Measurements from ENCODE around the gene BLNK.
"Not testable (repeated sequence)": the region's sequence is repeated elsewhere in the genome, so short reads cannot be mapped to it uniquely, and the experiment has no call there.

BLNK gene

DNA sequence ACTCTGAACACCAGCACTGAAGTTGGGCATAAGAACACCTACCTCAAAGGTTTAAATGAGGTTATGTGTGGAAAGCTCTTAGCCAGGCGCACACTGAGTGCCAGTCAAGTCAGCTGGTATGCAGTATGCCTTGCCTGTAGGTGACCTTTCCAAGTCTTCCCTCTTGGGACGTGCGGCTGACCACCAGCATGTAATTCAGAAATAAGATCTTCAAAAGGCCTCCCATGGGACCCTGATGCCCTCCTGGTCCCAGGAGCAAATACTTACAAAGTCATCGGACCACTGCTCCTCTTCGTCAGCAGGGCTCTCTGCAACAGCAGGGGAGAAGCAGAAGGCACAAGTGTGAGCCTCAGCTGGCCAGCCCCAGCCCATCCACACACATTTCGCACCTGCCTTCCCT, 40.8 kb downstream of the BLNK start:
- in situ Hi-C loops (cut with HindIII; ENCODE audit: low sequenced_read_pairs), result no loop called here

DNA sequence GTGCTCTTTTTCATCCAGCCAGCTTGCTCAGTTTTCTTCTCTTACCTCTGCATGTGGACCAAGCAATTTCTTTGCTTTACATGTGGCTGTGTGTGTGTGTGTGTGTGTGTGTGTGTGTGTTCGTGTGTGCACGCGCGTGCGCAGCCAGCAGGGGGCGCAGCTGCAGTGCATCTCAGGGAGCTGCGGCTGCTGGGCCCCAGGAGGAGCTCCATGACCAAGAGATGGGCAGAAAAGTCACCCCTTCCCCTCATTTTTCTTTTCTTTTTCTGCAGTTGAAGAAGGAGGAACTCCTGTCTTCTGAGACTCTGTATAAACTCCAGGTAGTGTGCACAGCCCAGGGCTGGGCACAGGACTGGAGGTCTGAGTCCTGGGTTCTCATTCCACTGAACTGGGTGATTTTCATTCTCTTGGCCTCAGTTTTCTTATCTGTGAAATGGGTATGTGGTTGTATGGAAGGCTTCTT, 41.8 kb downstream of the BLNK start:
- in situ Hi-C loops (cut with HindIII; ENCODE audit: low sequenced_read_pairs), result no loop called here

DNA sequence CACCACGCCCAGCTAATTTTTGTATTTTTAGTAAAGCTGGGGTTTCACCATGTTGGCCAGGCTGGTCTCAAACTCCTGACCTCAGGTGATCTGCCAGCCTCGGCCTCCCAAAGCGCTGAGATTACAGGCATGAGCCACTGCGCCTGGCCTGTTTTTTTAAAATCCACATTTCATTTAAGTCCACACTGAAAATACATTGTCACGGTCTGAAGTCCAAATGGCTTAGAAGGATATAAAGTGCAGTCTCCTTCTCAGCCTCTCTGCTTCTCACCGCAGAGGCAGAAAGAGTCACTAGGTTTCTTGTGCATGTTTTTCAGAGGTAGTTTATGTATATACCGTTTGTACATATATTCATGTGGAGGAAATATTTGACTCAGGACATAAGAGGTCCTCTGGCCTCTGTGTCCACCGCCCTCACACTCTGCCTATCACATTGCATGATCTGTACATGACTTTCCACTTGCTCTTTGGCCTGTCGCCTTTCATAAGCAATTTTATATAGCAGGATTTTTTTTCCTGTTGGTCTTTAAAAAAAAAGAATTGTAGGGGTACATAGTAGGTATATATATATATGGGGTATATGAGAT, 42.9 kb downstream of the BLNK start:
- in situ Hi-C loops (cut with HindIII; ENCODE audit: low sequenced_read_pairs), result no loop called here

DNA sequence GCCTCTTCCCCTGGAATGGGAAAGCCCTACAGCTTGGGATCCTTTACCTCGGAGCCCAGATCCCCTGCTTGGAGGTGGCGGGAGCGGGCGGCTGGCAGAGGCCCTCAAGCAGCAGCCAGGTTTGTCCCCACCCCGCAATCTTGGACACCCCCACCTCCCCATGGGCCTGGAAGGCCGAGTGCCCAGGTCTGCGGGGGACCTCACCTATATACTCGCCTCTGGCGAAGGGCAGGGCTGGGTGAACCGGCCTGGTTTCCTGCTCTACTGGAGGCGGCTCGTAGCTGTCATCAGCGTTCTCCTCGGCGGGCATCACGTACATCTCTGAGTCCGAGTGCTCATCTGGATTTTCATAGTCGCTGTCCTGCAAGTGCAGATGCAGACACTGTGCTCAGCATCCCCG, 44.2 kb downstream of the BLNK start:
- in situ Hi-C loops (cut with HindIII; ENCODE audit: low sequenced_read_pairs), result no loop called here

DNA sequence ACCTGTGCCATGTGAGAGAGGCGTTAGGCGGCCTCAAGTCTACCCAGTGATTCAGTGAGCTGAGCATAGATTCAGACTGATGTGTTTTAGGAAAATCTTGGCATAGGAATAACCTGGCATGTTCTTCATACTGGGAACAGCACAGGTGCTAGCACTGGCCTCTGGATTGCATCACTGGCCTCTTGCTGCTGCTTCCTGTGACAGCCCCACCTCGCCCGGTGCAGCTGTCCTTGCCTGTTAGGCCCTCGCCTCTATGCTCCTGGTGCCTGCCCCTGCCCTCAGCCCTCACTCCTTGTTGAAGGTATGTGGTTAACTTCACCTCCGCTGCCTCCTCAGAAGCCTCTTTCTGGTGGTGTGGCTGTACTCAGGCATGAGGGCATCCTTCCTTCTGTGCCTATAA, 46.2 kb downstream of the BLNK start:
- in situ Hi-C loops (cut with HindIII; ENCODE audit: low sequenced_read_pairs), result no loop called here

DNA sequence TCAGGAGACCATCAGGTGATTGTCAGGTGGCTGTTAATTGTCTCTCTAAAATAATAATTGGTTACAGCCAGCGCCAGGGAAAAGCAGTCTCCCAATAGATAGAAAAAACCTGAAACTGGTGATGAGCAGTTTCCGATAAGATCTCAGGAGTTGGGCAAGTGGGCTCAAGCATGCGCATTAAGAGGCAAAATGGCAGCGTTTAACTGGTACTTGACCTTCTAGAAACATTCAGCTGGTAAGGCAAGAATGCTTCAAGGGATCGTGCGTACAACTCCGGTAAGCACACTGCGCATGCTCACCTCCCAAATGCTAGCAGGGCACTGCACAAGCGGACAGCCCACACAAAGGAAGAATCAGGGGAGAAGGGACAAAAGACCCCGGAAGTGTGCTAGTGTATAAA, 48.5 kb downstream of the BLNK start:
- in situ Hi-C loops (cut with HindIII; ENCODE audit: low sequenced_read_pairs), result no loop called here

DNA sequence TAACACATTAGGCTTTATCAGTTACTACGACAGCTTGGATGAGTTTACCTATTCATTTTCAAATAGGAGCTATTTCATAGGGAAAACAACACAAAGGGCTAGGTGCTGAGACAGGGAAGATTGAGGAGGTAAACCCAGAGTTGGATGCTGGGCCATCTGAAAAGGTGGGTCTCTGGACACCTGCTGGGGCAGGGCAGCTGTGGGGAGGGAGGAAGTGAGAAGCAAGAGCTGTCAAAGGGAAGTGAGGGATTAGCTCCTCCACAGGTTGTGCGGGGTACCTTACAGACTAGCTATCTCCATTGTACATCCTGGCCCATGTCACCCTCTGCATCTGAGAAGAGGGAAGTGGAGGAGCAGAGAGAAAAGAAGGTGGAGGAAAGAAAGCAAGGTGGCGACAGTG, 48.9 kb downstream of the BLNK start:
- in situ Hi-C loops (cut with HindIII; ENCODE audit: low sequenced_read_pairs), result no loop called here

DNA sequence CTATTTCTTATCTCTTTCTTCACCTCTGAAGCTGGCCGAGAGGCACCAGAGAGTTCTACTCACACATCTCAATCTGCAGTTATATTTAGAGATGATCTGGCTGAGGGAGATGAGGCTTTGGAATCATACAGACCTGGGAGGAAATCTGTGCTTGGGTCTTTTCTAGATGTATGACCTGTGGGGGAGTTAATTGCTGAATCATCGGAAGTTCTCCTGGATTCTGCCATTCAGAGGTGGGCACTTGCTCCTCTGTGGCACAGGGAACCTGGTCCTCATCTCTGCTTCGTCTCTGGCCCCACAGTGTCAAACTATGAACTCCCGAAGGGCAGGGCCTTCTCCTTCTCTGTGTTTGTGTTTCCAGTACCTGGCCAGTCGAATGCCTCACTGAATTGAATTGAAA, 52.5 kb downstream of the BLNK start:
- in situ Hi-C loops (cut with HindIII; ENCODE audit: low sequenced_read_pairs), result no loop called here

DNA sequence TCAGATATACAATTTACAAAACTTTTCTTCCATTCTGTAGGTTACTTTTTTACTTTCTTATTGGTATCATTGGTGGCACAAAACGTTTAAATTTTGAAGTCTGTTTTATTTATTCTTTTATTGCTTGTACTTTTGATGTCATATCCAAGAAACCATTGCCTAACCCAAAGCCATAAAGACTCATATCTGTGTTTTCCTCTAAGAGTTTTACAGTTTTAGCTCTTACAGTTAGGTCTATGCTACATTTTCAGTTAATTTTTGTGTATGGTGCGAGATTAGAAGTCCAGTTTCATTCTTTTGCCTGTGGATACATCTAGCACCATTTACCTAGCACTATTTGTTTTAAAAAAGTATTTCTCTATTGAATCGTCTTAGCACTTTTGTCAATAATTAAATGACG, 53.7 kb downstream of the BLNK start:
- in situ Hi-C loops (cut with HindIII; ENCODE audit: low sequenced_read_pairs), result no loop called here

DNA sequence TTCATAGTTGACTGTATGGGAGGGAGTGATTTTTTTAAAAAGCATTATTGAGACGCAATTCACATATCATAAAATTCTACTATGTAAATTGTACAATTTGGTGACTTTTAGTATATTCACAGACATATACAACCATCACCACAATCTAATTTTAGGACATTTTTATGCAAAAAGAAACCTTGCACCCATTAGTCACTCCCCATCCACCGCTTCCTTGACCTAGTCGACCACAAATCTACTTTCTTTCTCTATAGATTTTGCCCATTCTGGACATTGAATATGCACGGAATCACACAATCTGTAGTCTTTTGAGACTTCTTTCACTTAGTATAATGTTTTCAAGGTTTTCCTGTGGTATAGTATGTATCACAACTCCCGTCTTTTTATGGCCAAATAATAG, 54.6 kb downstream of the BLNK start:
- in situ Hi-C loops (cut with HindIII; ENCODE audit: low sequenced_read_pairs), result no loop called here

DNA sequence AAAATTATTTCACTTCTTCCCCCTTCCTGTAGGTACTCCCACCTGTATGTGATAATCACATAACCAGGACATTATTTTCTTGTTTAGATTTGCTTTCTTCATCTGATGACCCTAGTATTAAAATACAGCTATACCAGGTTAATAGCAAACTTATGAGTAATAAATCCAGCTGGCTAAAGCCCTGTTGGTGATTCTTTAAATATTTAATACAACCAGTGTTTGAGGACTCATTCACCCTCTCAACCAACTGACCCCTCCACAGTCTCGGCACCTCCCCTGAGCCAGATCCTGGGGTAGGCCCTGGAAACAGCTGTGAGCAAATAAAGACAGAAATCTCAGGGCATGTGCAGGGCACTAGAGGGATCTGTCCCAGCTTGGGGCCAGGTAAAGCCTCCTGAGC, 58.5 kb downstream of the BLNK start:
- in situ Hi-C loops (cut with HindIII; ENCODE audit: low sequenced_read_pairs), result no loop called here

DNA sequence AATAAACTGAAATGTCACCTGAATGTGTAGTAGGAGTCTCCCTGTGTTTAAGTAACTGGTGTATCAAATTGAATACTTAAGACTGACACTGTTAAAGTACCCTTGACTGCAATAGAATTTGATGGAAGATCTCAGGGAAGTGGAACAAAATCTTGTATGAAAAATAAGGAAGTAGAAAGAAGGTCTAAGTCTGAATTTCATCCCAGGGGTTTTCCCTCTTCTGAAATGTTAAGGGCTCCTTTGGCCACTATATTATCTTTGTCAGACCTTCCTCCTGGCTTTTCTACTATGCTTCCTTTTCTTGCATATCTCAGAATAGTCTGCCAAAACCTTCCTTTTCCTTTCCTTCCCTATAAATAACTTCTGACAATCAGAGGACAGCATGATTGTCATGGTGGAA, 59.6 kb downstream of the BLNK start:
- in situ Hi-C loops (cut with HindIII; ENCODE audit: low sequenced_read_pairs), result no loop called here

DNA sequence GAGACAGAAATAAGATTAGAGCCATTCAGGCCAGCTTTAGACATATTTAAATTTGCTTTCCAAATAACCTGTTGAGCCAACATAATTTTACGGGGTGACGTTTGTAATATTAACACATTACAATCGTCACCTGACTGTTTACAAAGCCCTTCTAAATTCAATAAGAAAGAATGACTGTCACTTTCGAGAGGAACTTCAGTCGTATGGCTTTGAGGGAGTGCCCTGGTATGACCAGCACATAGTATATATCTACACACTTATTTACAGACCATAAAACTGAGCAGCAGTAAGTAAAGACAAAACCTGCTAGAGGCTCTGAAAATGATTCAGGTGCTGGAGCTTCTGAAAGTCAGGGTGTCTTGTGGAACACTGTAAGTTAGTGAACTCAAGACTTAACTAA, 62.4 kb downstream of the BLNK start:
- in situ Hi-C loops (cut with HindIII; ENCODE audit: low sequenced_read_pairs), result no loop called here

DNA sequence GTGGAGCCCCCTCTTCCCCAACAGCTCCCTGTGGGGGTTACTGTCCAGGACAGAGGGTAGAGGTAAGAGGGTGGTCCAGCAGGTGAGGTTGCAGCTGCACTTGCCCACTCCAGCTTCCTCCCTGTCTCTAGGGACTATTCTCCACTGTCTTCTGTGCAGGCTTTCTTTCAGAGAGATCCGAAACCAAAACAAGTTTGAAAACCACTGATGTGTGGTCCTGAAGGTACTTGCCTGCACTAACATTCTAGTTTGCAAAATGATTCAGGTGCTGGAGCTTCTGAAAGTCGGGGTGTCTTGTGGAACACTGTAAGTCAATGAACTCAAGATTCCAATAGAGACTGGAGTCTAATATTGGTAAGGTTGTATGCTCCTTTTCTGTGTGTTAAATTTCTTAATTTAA, 63.1 kb downstream of the BLNK start:
- in situ Hi-C loops (cut with HindIII; ENCODE audit: low sequenced_read_pairs), result no loop called here

DNA sequence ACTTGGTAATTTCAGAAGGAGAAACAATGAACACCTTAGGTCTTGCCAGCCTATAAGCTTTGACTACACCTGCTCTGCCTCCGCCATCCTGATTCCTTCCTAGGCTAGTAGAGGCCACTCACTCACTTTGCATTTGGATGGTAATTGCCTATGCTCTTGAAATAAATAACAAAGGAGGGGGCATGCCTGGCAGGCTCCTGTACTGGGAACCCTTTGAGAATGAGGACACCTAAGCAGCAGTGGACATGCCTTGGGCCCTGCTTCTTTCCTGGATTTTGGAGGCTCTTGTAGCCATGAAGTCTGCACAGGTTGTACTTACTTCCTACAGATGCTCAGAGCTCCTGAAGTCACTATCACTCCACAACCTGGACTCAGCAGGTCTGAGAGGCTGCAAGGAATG, 65.8 kb downstream of the BLNK start:
- in situ Hi-C loops (cut with HindIII; ENCODE audit: low sequenced_read_pairs), result no loop called here

DNA sequence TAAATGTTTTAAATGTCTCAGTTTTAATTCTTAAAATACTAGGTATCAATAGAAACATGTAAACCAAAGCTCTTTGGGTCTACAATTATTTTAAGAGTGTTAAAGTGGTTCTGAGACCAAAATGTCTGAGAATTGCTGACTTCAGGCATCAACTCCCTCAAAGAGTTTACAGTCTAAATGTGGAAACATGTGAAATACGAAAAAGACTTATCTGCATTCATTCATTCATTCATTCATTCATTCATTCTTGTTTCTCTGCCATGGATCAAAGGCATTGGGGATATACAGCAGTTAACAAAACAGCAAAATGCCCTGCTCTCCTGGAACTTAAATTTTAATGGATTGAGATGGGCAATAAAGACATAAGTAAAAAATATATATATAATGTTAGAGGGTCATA, 69.8 kb downstream of the BLNK start:
- in situ Hi-C loops (cut with HindIII; ENCODE audit: low sequenced_read_pairs), result no loop called here

DNA sequence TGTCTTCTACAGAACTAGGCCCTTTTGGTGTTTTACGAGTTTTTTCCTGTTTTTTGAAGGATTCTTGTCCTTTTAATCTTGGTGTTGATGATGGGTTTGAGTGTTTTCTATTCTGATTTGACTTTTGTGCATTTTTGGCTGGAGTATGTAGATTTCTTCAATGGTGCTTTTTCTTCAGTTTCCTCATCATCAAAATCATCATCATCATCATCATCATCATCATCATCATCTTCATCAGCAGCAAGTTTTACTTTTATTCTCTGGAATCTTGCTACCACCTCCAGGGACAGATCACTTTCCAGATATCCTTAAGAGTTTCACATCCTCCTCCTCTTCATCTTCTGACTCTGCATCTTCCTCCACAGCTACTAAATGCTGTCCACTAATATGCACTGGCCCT, 81.9 kb downstream of the BLNK start:
- in situ Hi-C loops (cut with HindIII; ENCODE audit: low sequenced_read_pairs), result not testable (repeated sequence)

DNA sequence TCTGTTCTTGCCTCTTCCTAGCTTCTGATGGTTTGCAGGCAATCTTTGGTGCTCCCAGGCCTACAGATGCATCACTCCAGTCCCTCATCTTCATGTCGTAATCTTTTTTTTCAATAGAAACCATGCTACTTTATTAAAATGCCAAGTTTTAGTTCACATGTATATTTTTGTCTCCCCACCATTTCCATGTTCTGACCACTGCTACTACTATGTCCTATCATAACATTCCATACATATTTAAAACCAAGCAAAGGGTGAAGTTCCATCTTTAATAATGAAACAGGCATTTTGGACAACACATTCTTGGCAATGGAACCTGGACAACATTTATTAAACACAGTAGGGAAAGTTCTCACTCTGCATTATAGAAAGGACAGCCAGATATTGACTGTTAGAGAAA, 82.5 kb downstream of the BLNK start:
- in situ Hi-C loops (cut with HindIII; ENCODE audit: low sequenced_read_pairs), result no loop called here

DNA sequence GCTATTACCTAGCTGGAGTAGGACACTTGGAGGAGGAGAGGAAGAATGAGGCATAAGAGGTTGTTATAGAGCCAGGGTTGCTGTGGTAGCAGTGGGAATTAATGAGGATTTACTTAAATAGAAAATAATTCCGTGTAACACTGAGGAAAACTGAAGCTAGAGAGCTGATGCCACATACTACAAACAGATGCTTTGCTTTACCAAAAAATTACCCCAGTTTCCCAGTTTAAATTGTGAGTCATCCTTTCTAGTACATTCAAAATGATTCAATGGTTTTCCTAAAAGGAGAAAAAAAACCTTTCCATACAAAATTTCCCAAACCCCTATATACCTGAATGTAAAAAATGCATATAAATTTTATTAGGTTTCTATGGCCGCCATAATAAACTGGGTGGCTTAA, 82.9 kb downstream of the BLNK start:
- in situ Hi-C loops (cut with HindIII; ENCODE audit: low sequenced_read_pairs), result no loop called here

DNA sequence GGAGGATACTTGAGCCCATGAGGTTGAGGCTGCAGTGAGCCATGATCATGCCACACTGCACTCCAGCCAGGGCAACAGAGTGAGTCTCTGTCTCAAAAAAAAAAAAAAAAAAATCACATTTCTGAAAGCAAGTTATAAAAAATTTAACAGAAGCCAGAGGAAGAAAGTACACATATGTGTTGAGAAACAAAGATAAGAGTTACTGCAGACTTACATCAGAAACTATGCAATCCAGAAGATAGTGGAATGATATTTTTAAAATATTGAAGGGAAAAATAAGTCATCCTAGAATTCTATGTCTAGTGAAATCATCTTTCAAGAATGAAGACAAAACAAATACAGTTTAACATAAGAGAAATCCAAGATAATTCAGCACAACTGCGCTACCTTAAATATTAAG, 94.4 kb downstream of the BLNK start:
- in situ Hi-C loops (cut with HindIII; ENCODE audit: low sequenced_read_pairs), result no loop called here

DNA sequence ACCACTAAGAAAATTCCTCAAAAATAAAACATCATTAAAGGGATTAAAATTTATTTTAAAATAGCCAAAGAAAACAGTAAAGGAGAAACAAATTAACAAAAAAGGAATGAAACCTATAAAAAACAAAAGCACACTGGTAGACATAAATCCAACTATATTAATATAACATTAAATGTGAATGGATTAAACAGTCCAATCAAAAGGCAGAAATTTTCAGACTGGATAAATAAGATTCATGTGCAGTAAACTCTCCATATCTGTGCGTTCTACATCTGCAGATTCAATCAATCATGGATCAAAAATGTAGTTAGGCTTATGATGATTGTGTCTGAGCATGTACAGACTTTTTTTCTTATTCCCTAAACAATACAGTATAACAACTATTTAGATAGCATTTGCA, 98.7 kb downstream of the BLNK start:
- in situ Hi-C loops (cut with HindIII; ENCODE audit: low sequenced_read_pairs), result no loop called here

DNA sequence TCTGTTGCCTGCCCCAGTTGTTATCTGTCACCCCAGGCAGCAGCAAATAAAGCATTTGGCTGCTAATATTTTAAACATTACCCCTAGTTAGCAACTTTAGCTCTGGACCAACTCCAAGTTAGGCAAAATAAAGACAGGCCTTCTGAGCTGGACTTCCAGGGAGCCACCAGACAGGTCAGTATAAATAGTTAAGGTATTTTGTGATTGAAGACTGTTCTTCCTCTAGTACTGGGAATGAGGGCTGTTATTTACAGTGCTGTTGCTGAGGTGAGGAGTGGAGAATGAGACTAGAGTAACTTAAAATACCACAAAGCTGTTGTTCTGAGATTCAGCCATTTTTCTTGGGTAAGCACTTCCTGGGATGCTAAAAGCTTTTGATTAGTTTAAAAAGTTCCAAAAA, 101.1 kb downstream of the BLNK start:
- in situ Hi-C loops (cut with HindIII; ENCODE audit: low sequenced_read_pairs), result no loop called here

DNA sequence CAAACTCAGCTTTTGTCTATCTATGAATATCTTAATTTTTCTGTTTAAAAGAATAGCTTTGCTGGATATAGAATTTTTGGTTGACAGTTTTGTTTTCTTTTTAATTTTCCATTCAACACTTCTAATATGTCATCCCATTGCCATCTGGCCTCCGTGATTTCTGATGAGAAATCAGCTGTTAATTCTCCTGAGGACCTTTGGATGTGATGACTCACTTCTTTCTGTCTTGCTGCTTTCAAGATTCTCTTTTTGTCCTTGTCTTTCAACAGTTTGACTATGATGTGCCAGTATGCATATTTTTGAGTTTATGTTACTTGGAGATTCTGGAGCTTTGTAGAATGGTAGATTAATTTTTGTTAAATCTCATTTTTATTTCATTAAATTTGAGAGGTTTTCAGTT, 102.8 kb downstream of the BLNK start:
- in situ Hi-C loops (cut with HindIII; ENCODE audit: low sequenced_read_pairs), result loop anchor here (5.0 kb wide), 1 partner anchor 51 kb away; no protein-coding TSS in a partner anchor

DNA sequence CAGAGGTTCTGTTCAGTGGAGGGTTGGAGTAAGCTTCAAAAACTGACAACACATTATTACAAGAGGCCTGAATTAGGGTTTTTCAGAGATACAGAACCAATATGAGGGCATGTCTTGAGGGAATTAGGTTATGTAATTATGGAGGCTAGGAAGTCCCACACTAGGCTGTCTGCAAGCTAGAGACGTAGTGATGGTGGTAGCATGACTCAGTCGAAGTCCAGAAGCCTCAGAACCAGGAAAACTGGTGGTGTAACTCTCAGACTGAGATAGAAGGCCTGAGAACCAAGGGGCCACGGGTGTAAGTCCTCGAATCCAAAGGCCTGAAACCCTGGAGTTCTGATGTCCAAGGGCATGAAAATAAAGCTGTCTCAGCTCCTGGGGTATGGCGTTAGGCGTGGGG, 105.6 kb downstream of the BLNK start:
- in situ Hi-C loops (cut with HindIII; ENCODE audit: low sequenced_read_pairs), result loop anchor here (5.0 kb wide), 1 partner anchor 48 kb away; no protein-coding TSS in a partner anchor
